SK-N-DZ (cell line): ENCODE measurements around the gene SYNGR1.

Experiments
- DNase-seq: peaks from one replicate; pipeline ENCODE4 v3.0.0-alpha.2; 2015; ENCODE audit warnings: low spot score

The SYNGR1 gene

GRCh38 chr22:39368461-39368911 lies 18.7 kb downstream of the SYNGR1 start:
- no peak for DNase-seq

GRCh38 chr22:39369186-39369585 lies 19.4 kb downstream of the SYNGR1 start:
- no peak for DNase-seq

GRCh38 chr22:39369586-39369985 lies 19.8 kb downstream of the SYNGR1 start:
- no peak for DNase-seq

- DNase-seq, result no peak
These were observed 21.9 kb downstream of the SYNGR1 start for GRCh38 chr22:39371732-39372131.

GRCh38 chr22:39374191-39374590 lies 24.4 kb downstream of the SYNGR1 start:
- DNase-seq, result no peak

- DNase-seq, result no peak
These were observed 25.0 kb downstream of the SYNGR1 start for GRCh38 chr22:39374801-39375200.

- no peak for DNase-seq
These were observed 25.9 kb downstream of the SYNGR1 start for GRCh38 chr22:39375646-39376045.

GRCh38 chr22:39379756-39380730 lies 30.3 kb downstream of the SYNGR1 start:
- no peak for DNase-seq

GRCh38 chr22:39381009-39381755 lies 31.4 kb downstream of the SYNGR1 start:
- no peak for DNase-seq

GRCh38 chr22:39381930-39382329 lies 32.1 kb downstream of the SYNGR1 start:
- no peak for DNase-seq

- DNase-seq, result no peak
These were observed 32.6 kb downstream of the SYNGR1 start for GRCh38 chr22:39382410-39382809.

GRCh38 chr22:39383841-39384625 lies 34.2 kb downstream of the SYNGR1 start:
- DNase-seq, result no peak

- peak; percentile 70 for DNase-seq
These were observed 35.1 kb downstream of the SYNGR1 start for GRCh38 chr22:39384750-39385480.

GRCh38 chr22:39388261-39389011 lies 38.6 kb downstream of the SYNGR1 start:
- DNase-seq, result peak; percentile 96

GRCh38 chr22:39389420-39389819 lies 39.6 kb downstream of the SYNGR1 start:
- DNase-seq, result no peak

- DNase-seq, result no peak
These were observed 42.7 kb downstream of the SYNGR1 start for GRCh38 chr22:39392341-39392948.

GRCh38 chr22:39395936-39396796 lies 46.4 kb downstream of the SYNGR1 start:
- no peak for DNase-seq

- DNase-seq, result peak; percentile 37
These were observed 47.0 kb downstream of the SYNGR1 start for GRCh38 chr22:39396797-39397195.

GRCh38 chr22:39401301-39401631 lies 51.5 kb downstream of the SYNGR1 start:
- DNase-seq, result no peak
